ENCODE data around the gene ZBTB44.

Gene ZBTB44

DNA sequence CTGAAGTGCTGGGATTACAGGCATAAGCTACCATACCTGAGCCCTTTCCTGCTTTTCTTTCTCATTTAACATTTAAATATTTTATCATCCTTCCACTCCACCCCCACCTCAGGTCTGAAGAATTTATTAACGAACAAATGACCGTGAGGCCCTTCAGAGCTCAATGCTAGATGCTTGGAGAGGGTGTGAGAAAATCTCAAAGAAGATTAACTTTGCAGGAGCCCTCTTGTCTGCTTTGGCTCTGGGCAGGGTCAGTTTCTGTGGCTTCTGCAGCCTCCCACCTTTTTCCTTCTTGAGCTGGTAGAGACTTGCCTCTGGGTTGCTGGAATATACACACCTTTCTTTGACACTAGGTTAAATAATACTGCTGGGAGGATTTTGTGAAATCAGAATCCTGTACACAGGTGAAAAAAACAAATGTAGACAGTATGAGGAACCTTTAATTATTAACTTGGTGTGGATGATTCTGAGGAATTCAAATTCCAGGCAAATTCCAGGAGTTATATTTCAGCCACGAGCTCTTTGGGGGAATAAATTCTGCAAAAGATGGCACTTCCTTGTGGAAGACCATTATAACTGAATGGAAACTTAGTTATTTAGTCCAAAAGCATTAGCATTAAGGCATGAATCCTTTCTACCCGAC, 3.4 kb upstream of the ZBTB44 start:
- Histone ChIP-seq H4K20me1 (ENCODE audit: insufficient read depth, low read length, poor library complexity, severe bottlenecking) (peaks cover 10% of the 10 kb centered on the region), H3K4me3 (ENCODE audit: low read length, poor library complexity, severe bottlenecking) (no peak overlapping the region), H3K9ac (ENCODE audit: low read depth, low read length, poor library complexity, severe bottlenecking) (no peak overlapping the region), H3K4me2 (ENCODE audit: low read depth, low read length, poor library complexity, severe bottlenecking) (no peak overlapping the region), H3K4me1 (ENCODE audit: insufficient read depth, low read length, poor library complexity, severe bottlenecking) (peaks cover 13% of the 10 kb centered on the region), H3F3A (ENCODE audit: low read depth) (no peaks in the 10 kb centered on the region), H3K9me2 (replicated peaks; ENCODE audit: low read depth, low read length) (no peaks in the 10 kb centered on the region), H3K9me3 (ENCODE audit: insufficient read depth, low read depth, low read length) (no peaks in the 10 kb centered on the region), H3K79me2 (ENCODE audit: insufficient read depth, low read length) (peaks cover 16% of the 10 kb centered on the region), H3K36me3 (ENCODE audit: insufficient read depth, low read length) (no peaks in the 10 kb centered on the region), H3K27me3 (ENCODE audit: insufficient read depth, low read length, poor library complexity, severe bottlenecking) (no peaks in the 10 kb centered on the region), H2AFZ (ENCODE audit: low read length) (no peak overlapping the region)
- TF ChIP-seq, protein P1, sequence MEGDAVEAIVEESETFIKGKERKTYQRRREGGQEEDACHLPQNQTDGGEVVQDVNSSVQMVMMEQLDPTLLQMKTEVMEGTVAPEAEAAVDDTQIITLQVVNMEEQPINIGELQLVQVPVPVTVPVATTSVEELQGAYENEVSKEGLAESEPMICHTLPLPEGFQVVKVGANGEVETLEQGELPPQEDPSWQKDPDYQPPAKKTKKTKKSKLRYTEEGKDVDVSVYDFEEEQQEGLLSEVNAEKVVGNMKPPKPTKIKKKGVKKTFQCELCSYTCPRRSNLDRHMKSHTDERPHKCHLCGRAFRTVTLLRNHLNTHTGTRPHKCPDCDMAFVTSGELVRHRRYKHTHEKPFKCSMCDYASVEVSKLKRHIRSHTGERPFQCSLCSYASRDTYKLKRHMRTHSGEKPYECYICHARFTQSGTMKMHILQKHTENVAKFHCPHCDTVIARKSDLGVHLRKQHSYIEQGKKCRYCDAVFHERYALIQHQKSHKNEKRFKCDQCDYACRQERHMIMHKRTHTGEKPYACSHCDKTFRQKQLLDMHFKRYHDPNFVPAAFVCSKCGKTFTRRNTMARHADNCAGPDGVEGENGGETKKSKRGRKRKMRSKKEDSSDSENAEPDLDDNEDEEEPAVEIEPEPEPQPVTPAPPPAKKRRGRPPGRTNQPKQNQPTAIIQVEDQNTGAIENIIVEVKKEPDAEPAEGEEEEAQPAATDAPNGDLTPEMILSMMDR (conservative IDR thresholded peaks at IDR 0.05; ENCODE audit: low read length), result no peak
- TF ChIP-seq EZH2phosphoT487 (IDR thresholded peaks at IDR 0.05; ENCODE audit: borderline replicate concordance), result no peak

DNA sequence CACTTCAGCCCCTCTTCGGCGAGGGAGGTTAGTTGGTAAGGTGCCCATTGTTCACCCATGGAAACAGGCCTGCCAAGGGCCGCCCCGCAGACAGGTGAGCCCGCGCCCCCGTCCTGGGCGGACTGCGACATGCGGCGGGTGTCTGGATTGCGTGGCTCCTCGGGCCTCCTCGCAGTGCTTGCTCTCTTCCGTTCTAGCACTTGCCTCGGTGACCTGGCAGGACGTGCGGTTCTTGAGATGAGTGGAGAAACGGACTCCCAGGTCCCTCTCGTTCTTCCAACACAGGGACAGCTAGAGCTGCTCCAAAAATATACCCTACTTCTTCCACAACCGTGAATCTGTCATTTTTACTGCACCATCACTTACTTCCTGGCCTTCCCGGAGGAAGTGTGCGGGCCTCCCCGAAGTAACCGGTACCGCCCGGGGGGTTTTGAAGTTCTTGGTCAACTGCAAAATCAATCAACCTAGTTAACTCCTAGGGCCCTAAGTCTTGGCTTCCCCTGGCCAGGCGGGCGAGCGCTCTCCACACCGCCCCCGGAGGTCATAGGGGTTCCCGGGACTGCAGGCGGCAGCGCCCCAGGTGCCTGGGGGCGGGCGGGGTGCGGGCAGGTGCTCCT, 745 bp upstream of the ZBTB44 start:
- H3K9ac ChIP-seq (ENCODE audit: low read depth, low read length, poor library complexity, severe bottlenecking), result peak overlapping the region; percentile 90
- H4K20me1 ChIP-seq (ENCODE audit: insufficient read depth, low read length, poor library complexity, severe bottlenecking), result peaks cover 37% of the 10 kb centered on the region
- TF ChIP-seq, protein P1 (conservative IDR thresholded peaks at IDR 0.05; ENCODE audit: low read length), result peak; percentile 39
- no peak for TF ChIP-seq EZH2phosphoT487 (IDR thresholded peaks at IDR 0.05; ENCODE audit: borderline replicate concordance)

DNA sequence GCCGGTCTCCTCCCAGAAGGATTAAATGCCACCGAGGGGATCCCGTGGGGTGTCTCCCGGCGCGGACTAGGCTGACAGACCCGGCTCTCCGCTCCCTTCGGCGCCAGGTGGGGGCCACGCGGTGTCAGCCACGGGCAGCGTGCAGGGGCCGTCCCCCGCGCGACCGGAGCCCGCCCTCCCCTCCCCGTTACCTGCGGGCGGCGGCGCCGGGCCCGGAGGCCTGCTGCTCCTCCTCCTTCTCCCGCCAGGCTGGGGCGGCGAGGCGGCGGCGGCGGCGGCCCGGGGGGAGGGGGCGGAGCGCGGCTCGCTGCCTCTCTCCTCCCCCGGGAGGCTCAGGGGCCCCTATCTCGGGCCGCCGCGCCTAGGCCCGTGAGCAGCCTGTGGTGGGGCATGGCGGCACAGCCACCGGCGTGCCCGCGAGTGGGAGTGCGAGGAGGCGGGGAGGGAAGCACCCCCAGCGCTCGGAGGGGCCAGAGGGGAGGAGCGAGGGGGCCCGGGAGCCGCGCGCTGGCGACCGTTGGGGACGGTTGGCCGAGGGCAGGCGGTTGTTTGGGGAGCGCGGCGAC, 450 bp downstream of the ZBTB44 start:
- peak overlapping the region; percentile 58; the same call in 1 of the 2 replicates for H2AFZ ChIP-seq (ENCODE audit: low read length)
- H3K4me1 ChIP-seq (ENCODE audit: insufficient read depth, low read length, poor library complexity, severe bottlenecking), result peaks cover 51% of the 10 kb centered on the region

More for the DNA sequence above, 745 bp upstream of the ZBTB44 start:
- Histone ChIP-seq H3K4me1 (ENCODE audit: insufficient read depth, low read length, poor library complexity, severe bottlenecking) (peaks cover 39% of the 10 kb centered on the region), H3K9me3 (ENCODE audit: insufficient read depth, low read depth, low read length) (no peaks in the 10 kb centered on the region), H3K4me2 (ENCODE audit: low read depth, low read length, poor library complexity, severe bottlenecking) (peak overlapping the region; percentile 92), H2AFZ (ENCODE audit: low read length) (peak overlapping the region; percentile 99), H3F3A (ENCODE audit: low read depth) (no peaks in the 10 kb centered on the region), H3K36me3 (ENCODE audit: insufficient read depth, low read length) (no peaks in the 10 kb centered on the region), H3K79me2 (ENCODE audit: insufficient read depth, low read length) (peaks cover 43% of the 10 kb centered on the region), H3K9me2 (replicated peaks; ENCODE audit: low read depth, low read length) (no peaks in the 10 kb centered on the region), H3K27me3 (ENCODE audit: insufficient read depth, low read length, poor library complexity, severe bottlenecking) (no peaks in the 10 kb centered on the region), H3K4me3 (ENCODE audit: low read length, poor library complexity, severe bottlenecking) (peak overlapping the region; percentile 99)

More for the DNA sequence above, 450 bp downstream of the ZBTB44 start:
- Histone ChIP-seq H3K9me3 (ENCODE audit: insufficient read depth, low read depth, low read length) (no peaks in the 10 kb centered on the region), H3K27me3 (ENCODE audit: insufficient read depth, low read length, poor library complexity, severe bottlenecking) (no peaks in the 10 kb centered on the region), H4K20me1 (ENCODE audit: insufficient read depth, low read length, poor library complexity, severe bottlenecking) (peaks cover 49% of the 10 kb centered on the region), H3K9ac (ENCODE audit: low read depth, low read length, poor library complexity, severe bottlenecking) (peak overlapping the region; percentile 90), H3F3A (ENCODE audit: low read depth) (no peaks in the 10 kb centered on the region), H3K36me3 (ENCODE audit: insufficient read depth, low read length) (no peaks in the 10 kb centered on the region), H3K9me2 (replicated peaks; ENCODE audit: low read depth, low read length) (no peaks in the 10 kb centered on the region), H3K4me3 (ENCODE audit: low read length, poor library complexity, severe bottlenecking) (peak overlapping the region; percentile 75), H3K79me2 (ENCODE audit: insufficient read depth, low read length) (peaks cover 55% of the 10 kb centered on the region), H3K4me2 (ENCODE audit: low read depth, low read length, poor library complexity, severe bottlenecking) (peak overlapping the region; percentile 89)
- TF ChIP-seq EZH2phosphoT487 (IDR thresholded peaks at IDR 0.05; ENCODE audit: borderline replicate concordance), result no peak
- TF ChIP-seq, protein P1 (conservative IDR thresholded peaks at IDR 0.05; ENCODE audit: low read length), result no peak
